A549 (cell line): ENCODE data around the gene CDT1. TPM values are rescaled to one million over a fixed set of nuclear protein-coding genes. Genes with fewer than 3 reads are reported as not detected.

Source experiments
- ATAC-seq, 2 experiments: fragments of 200-7000 bp in 1 of 2; fragments of >200 bp in 1 of 2; cut with Nextera tagmentation in 1 of 2; cut with Tn5 transposase in 1 of 2; 3 replicates each; pipeline versions ENCODE4 v1.8.0 to v1.9.1; 2018 to 2020; ENCODE audit warnings: mild to moderate bottlenecking in 1 of 2, moderate library complexity in 1 of 2
- CTCF ChIA-PET: fragments of 300-600 bp; sonication (Branson Sonifier 250); formaldehyde crosslinking; extraction: SDS; loops from one replicate; lab custom pipeline; 2021; ENCODE audit warnings: antibody characterized with exemption, inconsistent platforms; lab: Yijun Ruan, JAX
- POLR2A ChIA-PET: fragments of 350-600 bp; formaldehyde crosslinking; extraction: SDS; loops from one replicate; lab custom pipeline; 2021; ENCODE audit warnings: antibody characterized with exemption, inconsistent platforms; lab: Yijun Ruan, JAX
- DNase-seq, 2 experiments: peaks; one replicate each; pipeline versions ENCODE4 v3.0.0 to v3.0.0-alpha.2; 2011 to 2016; ENCODE audit warnings: low read depth in 1 of 2, low spot score in 1 of 2
- FAIRE-seq: peaks from 2 replicates; lab custom pipeline; 2011; peaks lifted over from hg19 to GRCh38; lab: Jason Lieb, UNC
- H3K27ac ChIP-seq, 2 experiments: fragments of >200 bp; sonication (Bioruptor Twin); formaldehyde crosslinking; 3 replicates each; pipeline ENCODE4 v1.5.1; 2016 to 2017
- H3K4me1 ChIP-seq: fragments of >200 bp; sonication (Bioruptor Twin); formaldehyde crosslinking; 3 replicates; pipeline ENCODE4 v1.6.1; 2016
- H3K4me2 ChIP-seq: fragments of >200 bp; sonication (Bioruptor Twin); formaldehyde crosslinking; 3 replicates; pipeline ENCODE4 v1.6.1; 2016
- H3K4me3 ChIP-seq: fragments of >200 bp; sonication (Bioruptor Twin); formaldehyde crosslinking; 3 replicates; pipeline ENCODE4 v1.5.1; 2016
- H3K9me3 ChIP-seq: fragments of >200 bp; sonication (Bioruptor Twin); formaldehyde crosslinking; 3 replicates; pipeline ENCODE4 v1.6.1; 2016
- BHLHE40 ChIP-seq: IDR thresholded peaks from 2 replicates; pipeline ENCODE4 v1.6.1; 2012; ENCODE audit warnings: low read depth, low read length, inconsistent platforms
- FOSL2 ChIP-seq, 2 experiments: fragments of 450-650 bp in 1 of 2; fragments of >200 bp in 1 of 2; sonication (Bioruptor Twin) in 1 of 2; formaldehyde crosslinking; IDR thresholded peaks; 2 replicates each; pipeline versions ENCODE4 v1.5.0 to v1.6.1; 2016 to 2020; ENCODE audit warnings: mild to moderate bottlenecking in 1 of 2, moderate library complexity in 1 of 2
- HDAC2 ChIP-seq: fragments of 200-600 bp; sonication (generic); IDR thresholded peaks from 2 replicates; pipeline ENCODE4 v1.6.1; 2016
- HOXA7 ChIP-seq: fragments of 250-450 bp; sonication (Bioruptor Pico); IDR thresholded peaks from 2 replicates; pipeline ENCODE4 v1.5.0; 2020; ENCODE audit warnings: mild to moderate bottlenecking, moderate library complexity
- JUN ChIP-seq, 2 experiments: fragments of >200 bp; sonication (Bioruptor Twin); formaldehyde crosslinking; IDR thresholded peaks; 2 replicates in 1 of 2; 3 replicates in 1 of 2; pipeline ENCODE4 v1.6.1; 2016 to 2017
- KDM5A ChIP-seq: fragments of 200-600 bp; sonication (generic); IDR thresholded peaks from 2 replicates; pipeline ENCODE4 v1.6.1; 2016; ENCODE audit warnings: antibody characterized with exemption, mild to moderate bottlenecking
- NFE2L2 ChIP-seq: fragments of 150-350 bp; conservative IDR thresholded peaks from 2 replicates; pipeline ENCODE4 v1.6.1; 2014; ENCODE audit warnings: low read length
- PHF8 ChIP-seq: fragments of 200-600 bp; sonication (generic); IDR thresholded peaks from 2 replicates; pipeline ENCODE4 v1.6.1; 2016; ENCODE audit warnings: low read depth, mild to moderate bottlenecking, antibody characterized with exemption, moderate library complexity, borderline replicate concordance
- POLR2A ChIP-seq: IDR thresholded peaks from 2 replicates; pipeline ENCODE4 v1.6.1; 2012; ENCODE audit warnings: mild to moderate bottlenecking, low read length
- POLR2AphosphoS2 ChIP-seq: conservative IDR thresholded peaks from 2 replicates; pipeline ENCODE4 v1.6.1; 2012; ENCODE audit warnings: low read length, improper control_type of control experiment, inconsistent platforms
- RAD21 ChIP-seq, 2 experiments: fragments of >200 bp in 1 of 2; sonication (Bioruptor Twin) in 1 of 2; formaldehyde crosslinking in 1 of 2; IDR thresholded peaks in 1 of 2; conservative IDR thresholded peaks in 1 of 2; 2 replicates in 1 of 2; 3 replicates in 1 of 2; pipeline ENCODE4 v1.6.1; 2012 to 2018; ENCODE audit warnings: inconsistent platforms in 1 of 2
- RNF2 ChIP-seq: fragments of 200-600 bp; sonication (generic); IDR thresholded peaks from 2 replicates; pipeline ENCODE4 v1.6.1; 2016; ENCODE audit warnings: low read depth, mild to moderate bottlenecking, antibody characterized with exemption, moderate library complexity, borderline replicate concordance
- SMC3 ChIP-seq: fragments of >200 bp; sonication (Bioruptor Twin); formaldehyde crosslinking; IDR thresholded peaks from 3 replicates; pipeline ENCODE4 v1.6.1; 2018; ENCODE audit warnings: inconsistent platforms
- TP53 ChIP-seq: fragments of 250-450 bp; sonication (Bioruptor Pico); IDR thresholded peaks from 2 replicates; pipeline ENCODE4 v1.5.0; 2021; ENCODE audit warnings: mild to moderate bottlenecking, moderate library complexity
- ZC3H11A ChIP-seq: fragments of 450-650 bp; IDR thresholded peaks from 2 replicates; pipeline ENCODE4 v1.6.1; 2014; ENCODE audit warnings: antibody characterized with exemption, mild to moderate bottlenecking
- ZFP36 ChIP-seq: fragments of 450-650 bp; IDR thresholded peaks from 2 replicates; pipeline ENCODE4 v1.6.1; 2014; ENCODE audit warnings: borderline replicate concordance; ENCODE audit not compliant: partially characterized antibody
- ZSCAN20 ChIP-seq: fragments of 250-450 bp; sonication (Bioruptor Pico); IDR thresholded peaks from 2 replicates; pipeline ENCODE4 v1.8.0; 2022; ENCODE audit warnings: mild to moderate bottlenecking, moderate library complexity
- WGBS: methylation state at CpG from one replicate; pipeline ENCODE4 v1.1.6; 2017; ENCODE audit errors: missing lambda C conversion rate; 5-methylcytosine and 5-hydroxymethylcytosine counted together
- polyA plus RNA-seq, 4 experiments: library from polyadenylated mRNA; depleted of rRNA in 3 of 4; stranded (reverse); fragments of >200 nt; fragmentation: RNase III in 1 of 4; extraction: RNeasy Plus Mini Kit Qiagen cat#74134 plus additional on column Dnase treatment in 1 of 4; gene quantifications; 2 replicates in 3 of 4; 3 replicates in 1 of 4; pipeline ENCODE4 v1.2.3, GENCODE V29; 2011 to 2017
- TF ChIP-seq, protein P1 (sequence below): fragments of 450-650 bp; IDR thresholded peaks from 2 replicates; pipeline ENCODE4 v1.6.1; 2014; ENCODE audit warnings: antibody characterized with exemption
- TF ChIP-seq, protein P2 (sequence below): fragments of 200-600 bp; sonication (generic); IDR thresholded peaks from 2 replicates; pipeline ENCODE4 v1.6.1; 2016; ENCODE audit warnings: antibody characterized with exemption, mild to moderate bottlenecking, moderate library complexity
- TF ChIP-seq, protein P3 (sequence below): fragments of 250-450 bp; sonication (Bioruptor Pico); IDR thresholded peaks from 2 replicates; pipeline ENCODE4 v1.5.0; 2020; ENCODE audit warnings: low read depth, mild to moderate bottlenecking, moderate library complexity
- TF ChIP-seq, protein P4 (sequence below): IDR thresholded peaks from 2 replicates; pipeline ENCODE4 v1.6.1; 2012; ENCODE audit warnings: low read depth, borderline replicate concordance
- TF ChIP-seq, protein P5 (sequence below): fragments of 250-450 bp; sonication (Bioruptor Pico); IDR thresholded peaks from 2 replicates; pipeline ENCODE4 v1.5.0; 2021; ENCODE audit warnings: mild to moderate bottlenecking, moderate library complexity, borderline replicate concordance
- TF ChIP-seq, protein P6 (sequence below): fragments of >200 bp; sonication (Bioruptor Twin); formaldehyde crosslinking; IDR thresholded peaks from 3 replicates; pipeline ENCODE4 v1.6.1; 2016
- TF ChIP-seq, protein P7 (sequence below): fragments of 150-350 bp; IDR thresholded peaks from 2 replicates; pipeline ENCODE4 v1.6.1; 2014; ENCODE audit warnings: low read depth, mild to moderate bottlenecking, low read length
- TF ChIP-seq, protein P8 (sequence below): fragments of >200 bp; sonication (Bioruptor Twin); formaldehyde crosslinking; IDR thresholded peaks from 3 replicates; pipeline ENCODE4 v1.5.1; 2016

The CDT1 gene
- polyA plus RNA-seq, 2 of the 4 experiments (the other 2 are of a cell fraction): 3.8 to 16.0 TPM

DNA sequence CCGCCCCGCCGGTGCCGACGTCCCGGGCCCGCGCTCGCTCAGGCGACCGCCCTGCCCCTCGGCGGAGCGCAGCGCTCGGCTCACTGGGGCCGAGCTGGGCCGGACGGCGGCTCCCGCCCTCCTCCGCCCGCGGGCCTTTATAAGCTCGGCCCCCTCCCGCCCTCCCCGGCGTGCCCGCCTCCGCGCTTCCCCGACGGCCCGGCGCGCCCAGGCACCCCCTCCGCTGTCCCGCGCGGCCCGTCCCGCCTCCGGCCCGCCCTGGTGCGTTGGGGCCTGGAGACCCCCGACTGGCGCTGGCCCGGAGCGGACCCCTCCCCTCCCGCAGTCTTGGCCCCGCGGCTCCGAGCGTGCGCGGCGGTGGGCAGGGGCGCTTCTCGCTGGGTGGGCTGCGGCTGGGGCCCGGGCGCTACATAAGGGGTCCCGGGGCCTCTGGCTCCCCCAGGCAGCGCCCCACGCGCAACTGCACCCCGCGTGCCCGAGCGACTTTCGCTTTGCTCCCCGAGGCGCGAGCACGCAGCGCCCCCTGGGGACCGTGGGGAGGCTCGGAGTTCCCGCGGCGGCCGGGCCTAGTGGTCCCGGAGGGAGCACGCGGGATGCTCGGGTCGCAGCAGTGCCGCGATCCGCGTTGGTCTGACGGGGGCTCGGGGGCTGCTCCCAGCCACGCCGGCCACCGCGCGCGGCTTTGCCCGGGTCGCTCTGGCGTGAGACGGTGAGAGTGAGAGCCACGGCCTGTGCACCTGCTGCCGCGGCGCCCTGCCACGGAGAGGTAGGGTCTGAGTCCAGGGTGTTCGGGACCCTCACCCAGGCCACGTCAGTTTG, 18.3 kb upstream of the CDT1 start, which contains the start of gene PIEZO1:
Gene PIEZO1, minus strand, starts transcription at position 115 of the 819 bp plus-strand sequence. CDS start 256 bp downstream, outside the sequence.
- POLR2A ChIA-PET: interaction anchor here (0.6 to 2.4 kb wide), 3 partner anchors 26 to 455 kb away, joined by 3 to 18 read pairs (median 7); partner anchors contain the start of gene APRT
- H3K4me3 ChIP-seq: peak within 1 kb of the TSS; percentile 99
- H3K27ac ChIP-seq: peak within 1 kb of the TSS; percentile 97 to 99
- peak; percentile 62 to 70 for DNase-seq
- H3K4me2 ChIP-seq: peak within 1 kb of the TSS; percentile 95
- H3K4me1 ChIP-seq: peaks cover 40% of the 10 kb centered on the region
- ATAC-seq: peak; percentile 51 to 60
- CTCF ChIA-PET: interaction anchor here (0.7 to 5.6 kb wide), 10 partner anchors 8 to 77 kb away, joined by 3 to 41 read pairs (median 4); no protein-coding TSS in a partner anchor
- no peak for FAIRE-seq
- WGBS: 55% methylated on average over 9 of the region's 110 CpGs
- no peaks in the 10 kb centered on the region for H3K9me3 ChIP-seq
- TF ChIP-seq ZFP36 (no peak), PHF8 (peak; percentile 47), RAD21 (conservative IDR thresholded peaks at IDR 0.05 in 1 of 2, IDR thresholded peaks at IDR 0.05 in 1 of 2) (peak; percentile 72 to 83), ZSCAN20 (CRISPR knock-in tag) (no peak), RNF2 (no peak), SMC3 (peak; percentile 71), ZC3H11A (no peak), TP53 (CRISPR knock-in tag) (0 out of 2 replicates have a peak, but pooled peaks have one; percentile 24), HOXA7 (CRISPR knock-in tag) (no peak), POLR2AphosphoS2 (no peak), NFE2L2 (no peak), POLR2A (peak; percentile 81), JUN (IDR thresholded peaks at IDR 0.05) (peak in 1 of 2 experiments; percentile 66; a peak in 2 of 5 replicates), HDAC2 (no peak), BHLHE40 (no peak), FOSL2 (IDR thresholded peaks at IDR 0.05) (no peak), FOSL2 (CRISPR knock-in tag; IDR thresholded peaks at IDR 0.05) (no peak), KDM5A (no peak)
- TF ChIP-seq, protein P1, sequence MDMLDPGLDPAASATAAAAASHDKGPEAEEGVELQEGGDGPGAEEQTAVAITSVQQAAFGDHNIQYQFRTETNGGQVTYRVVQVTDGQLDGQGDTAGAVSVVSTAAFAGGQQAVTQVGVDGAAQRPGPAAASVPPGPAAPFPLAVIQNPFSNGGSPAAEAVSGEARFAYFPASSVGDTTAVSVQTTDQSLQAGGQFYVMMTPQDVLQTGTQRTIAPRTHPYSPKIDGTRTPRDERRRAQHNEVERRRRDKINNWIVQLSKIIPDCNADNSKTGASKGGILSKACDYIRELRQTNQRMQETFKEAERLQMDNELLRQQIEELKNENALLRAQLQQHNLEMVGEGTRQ: no peak
- TF ChIP-seq, protein P2, sequence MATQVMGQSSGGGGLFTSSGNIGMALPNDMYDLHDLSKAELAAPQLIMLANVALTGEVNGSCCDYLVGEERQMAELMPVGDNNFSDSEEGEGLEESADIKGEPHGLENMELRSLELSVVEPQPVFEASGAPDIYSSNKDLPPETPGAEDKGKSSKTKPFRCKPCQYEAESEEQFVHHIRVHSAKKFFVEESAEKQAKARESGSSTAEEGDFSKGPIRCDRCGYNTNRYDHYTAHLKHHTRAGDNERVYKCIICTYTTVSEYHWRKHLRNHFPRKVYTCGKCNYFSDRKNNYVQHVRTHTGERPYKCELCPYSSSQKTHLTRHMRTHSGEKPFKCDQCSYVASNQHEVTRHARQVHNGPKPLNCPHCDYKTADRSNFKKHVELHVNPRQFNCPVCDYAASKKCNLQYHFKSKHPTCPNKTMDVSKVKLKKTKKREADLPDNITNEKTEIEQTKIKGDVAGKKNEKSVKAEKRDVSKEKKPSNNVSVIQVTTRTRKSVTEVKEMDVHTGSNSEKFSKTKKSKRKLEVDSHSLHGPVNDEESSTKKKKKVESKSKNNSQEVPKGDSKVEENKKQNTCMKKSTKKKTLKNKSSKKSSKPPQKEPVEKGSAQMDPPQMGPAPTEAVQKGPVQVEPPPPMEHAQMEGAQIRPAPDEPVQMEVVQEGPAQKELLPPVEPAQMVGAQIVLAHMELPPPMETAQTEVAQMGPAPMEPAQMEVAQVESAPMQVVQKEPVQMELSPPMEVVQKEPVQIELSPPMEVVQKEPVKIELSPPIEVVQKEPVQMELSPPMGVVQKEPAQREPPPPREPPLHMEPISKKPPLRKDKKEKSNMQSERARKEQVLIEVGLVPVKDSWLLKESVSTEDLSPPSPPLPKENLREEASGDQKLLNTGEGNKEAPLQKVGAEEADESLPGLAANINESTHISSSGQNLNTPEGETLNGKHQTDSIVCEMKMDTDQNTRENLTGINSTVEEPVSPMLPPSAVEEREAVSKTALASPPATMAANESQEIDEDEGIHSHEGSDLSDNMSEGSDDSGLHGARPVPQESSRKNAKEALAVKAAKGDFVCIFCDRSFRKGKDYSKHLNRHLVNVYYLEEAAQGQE: no peak
- TF ChIP-seq, protein P3, sequence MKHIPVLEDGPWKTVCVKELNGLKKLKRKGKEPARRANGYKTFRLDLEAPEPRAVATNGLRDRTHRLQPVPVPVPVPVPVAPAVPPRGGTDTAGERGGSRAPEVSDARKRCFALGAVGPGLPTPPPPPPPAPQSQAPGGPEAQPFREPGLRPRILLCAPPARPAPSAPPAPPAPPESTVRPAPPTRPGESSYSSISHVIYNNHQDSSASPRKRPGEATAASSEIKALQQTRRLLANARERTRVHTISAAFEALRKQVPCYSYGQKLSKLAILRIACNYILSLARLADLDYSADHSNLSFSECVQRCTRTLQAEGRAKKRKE (CRISPR knock-in tag): peak; percentile 28; the same call in 1 of the 2 replicates
- TF ChIP-seq, protein P4, sequence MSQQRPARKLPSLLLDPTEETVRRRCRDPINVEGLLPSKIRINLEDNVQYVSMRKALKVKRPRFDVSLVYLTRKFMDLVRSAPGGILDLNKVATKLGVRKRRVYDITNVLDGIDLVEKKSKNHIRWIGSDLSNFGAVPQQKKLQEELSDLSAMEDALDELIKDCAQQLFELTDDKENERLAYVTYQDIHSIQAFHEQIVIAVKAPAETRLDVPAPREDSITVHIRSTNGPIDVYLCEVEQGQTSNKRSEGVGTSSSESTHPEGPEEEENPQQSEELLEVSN: peak; percentile 66
- TF ChIP-seq, protein P5, sequence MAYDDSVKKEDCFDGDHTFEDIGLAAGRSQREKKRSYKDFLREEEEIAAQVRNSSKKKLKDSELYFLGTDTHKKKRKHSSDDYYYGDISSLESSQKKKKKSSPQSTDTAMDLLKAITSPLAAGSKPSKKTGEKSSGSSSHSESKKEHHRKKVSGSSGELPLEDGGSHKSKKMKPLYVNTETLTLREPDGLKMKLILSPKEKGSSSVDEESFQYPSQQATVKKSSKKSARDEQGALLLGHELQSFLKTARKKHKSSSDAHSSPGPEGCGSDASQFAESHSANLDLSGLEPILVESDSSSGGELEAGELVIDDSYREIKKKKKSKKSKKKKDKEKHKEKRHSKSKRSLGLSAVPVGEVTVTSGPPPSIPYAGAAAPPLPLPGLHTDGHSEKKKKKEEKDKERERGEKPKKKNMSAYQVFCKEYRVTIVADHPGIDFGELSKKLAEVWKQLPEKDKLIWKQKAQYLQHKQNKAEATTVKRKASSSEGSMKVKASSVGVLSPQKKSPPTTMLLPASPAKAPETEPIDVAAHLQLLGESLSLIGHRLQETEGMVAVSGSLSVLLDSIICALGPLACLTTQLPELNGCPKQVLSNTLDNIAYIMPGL (CRISPR knock-in tag): peak; percentile 96; the same call in 1 of the 2 replicates
- TF ChIP-seq, protein P6, sequence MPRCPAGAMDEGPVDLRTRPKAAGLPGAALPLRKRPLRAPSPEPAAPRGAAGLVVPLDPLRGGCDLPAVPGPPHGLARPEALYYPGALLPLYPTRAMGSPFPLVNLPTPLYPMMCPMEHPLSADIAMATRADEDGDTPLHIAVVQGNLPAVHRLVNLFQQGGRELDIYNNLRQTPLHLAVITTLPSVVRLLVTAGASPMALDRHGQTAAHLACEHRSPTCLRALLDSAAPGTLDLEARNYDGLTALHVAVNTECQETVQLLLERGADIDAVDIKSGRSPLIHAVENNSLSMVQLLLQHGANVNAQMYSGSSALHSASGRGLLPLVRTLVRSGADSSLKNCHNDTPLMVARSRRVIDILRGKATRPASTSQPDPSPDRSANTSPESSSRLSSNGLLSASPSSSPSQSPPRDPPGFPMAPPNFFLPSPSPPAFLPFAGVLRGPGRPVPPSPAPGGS: peak; percentile 69; the same call in 1 of the 3 replicates
- TF ChIP-seq, protein P7, sequence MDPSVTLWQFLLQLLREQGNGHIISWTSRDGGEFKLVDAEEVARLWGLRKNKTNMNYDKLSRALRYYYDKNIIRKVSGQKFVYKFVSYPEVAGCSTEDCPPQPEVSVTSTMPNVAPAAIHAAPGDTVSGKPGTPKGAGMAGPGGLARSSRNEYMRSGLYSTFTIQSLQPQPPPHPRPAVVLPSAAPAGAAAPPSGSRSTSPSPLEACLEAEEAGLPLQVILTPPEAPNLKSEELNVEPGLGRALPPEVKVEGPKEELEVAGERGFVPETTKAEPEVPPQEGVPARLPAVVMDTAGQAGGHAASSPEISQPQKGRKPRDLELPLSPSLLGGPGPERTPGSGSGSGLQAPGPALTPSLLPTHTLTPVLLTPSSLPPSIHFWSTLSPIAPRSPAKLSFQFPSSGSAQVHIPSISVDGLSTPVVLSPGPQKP: no peak
- TF ChIP-seq, protein P8, sequence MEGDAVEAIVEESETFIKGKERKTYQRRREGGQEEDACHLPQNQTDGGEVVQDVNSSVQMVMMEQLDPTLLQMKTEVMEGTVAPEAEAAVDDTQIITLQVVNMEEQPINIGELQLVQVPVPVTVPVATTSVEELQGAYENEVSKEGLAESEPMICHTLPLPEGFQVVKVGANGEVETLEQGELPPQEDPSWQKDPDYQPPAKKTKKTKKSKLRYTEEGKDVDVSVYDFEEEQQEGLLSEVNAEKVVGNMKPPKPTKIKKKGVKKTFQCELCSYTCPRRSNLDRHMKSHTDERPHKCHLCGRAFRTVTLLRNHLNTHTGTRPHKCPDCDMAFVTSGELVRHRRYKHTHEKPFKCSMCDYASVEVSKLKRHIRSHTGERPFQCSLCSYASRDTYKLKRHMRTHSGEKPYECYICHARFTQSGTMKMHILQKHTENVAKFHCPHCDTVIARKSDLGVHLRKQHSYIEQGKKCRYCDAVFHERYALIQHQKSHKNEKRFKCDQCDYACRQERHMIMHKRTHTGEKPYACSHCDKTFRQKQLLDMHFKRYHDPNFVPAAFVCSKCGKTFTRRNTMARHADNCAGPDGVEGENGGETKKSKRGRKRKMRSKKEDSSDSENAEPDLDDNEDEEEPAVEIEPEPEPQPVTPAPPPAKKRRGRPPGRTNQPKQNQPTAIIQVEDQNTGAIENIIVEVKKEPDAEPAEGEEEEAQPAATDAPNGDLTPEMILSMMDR: peak; percentile 89
